ENCODE data around the gene DENND1B. TPM values are rescaled to one million over a fixed set of nuclear protein-coding genes. Genes with fewer than 3 reads are reported as not detected.
"Not testable (repeated sequence)": the region's sequence is repeated elsewhere in the genome, so short reads cannot be mapped to it uniquely, and the experiment has no call there.

Gene DENND1B
- polyA plus RNA-seq, 2 of the 4 experiments (the other 2 are of a cell fraction), result 2.9 to 10.5 TPM

GRCh38 chr1:197763307-197763706 lies 12.0 kb downstream of the DENND1B start:
- no peaks in the 10 kb centered on the region for H3K9me3 ChIP-seq
- H3K4me2 ChIP-seq, result peak overlapping the region; percentile 26; the same call in 2 of the 3 replicates
- TF ChIP-seq GATA3 (IDR thresholded peaks at IDR 0.05; ENCODE audit: borderline replicate concordance) (peak; percentile 44; the same call in 1 of the 2 replicates), ATOH8 (CRISPR knock-in tag; IDR thresholded peaks at IDR 0.05; ENCODE audit: low read depth) (no peak)
- H3K4me3 ChIP-seq, result no peak overlapping the region
- ChIA-PET CTCF (interaction anchor here (1.5 kb wide), 1 partner anchor 8 kb away, joined by 3 read pairs; no protein-coding TSS in a partner anchor), POLR2A (no interaction called here)
- no peak for DNase-seq (ENCODE audit: low read depth in 1 of 2, low spot score in 1 of 2)
- ATAC-seq, result no peak
- peaks cover 10% of the 10 kb centered on the region for H3K4me1 ChIP-seq
- no peak overlapping the region for H3K27ac ChIP-seq
- no peak for FAIRE-seq

- ChIA-PET CTCF (no interaction called here), POLR2A (no interaction called here)
- no peak for FAIRE-seq
- ATAC-seq, result no peak
- WGBS (ENCODE audit: missing lambda C conversion rate), result 82% methylated on average over 2 of the region's 2 CpGs
- no peak for DNase-seq (ENCODE audit: low read depth in 1 of 2, low spot score in 1 of 2)
- Histone ChIP-seq H3K4me2 (no peak overlapping the region), H3K9me3 (no peaks in the 10 kb centered on the region), H3K27ac (no peak overlapping the region), H3K4me3 (no peak overlapping the region), H3K4me1 (peaks cover 10% of the 10 kb centered on the region)
- TF ChIP-seq CBX8 (IDR thresholded peaks at IDR 0.05), result no peak
- no peak for TF ChIP-seq RFX5 (IDR thresholded peaks at IDR 0.05)
- no peak for TF ChIP-seq ATOH8 (CRISPR knock-in tag; IDR thresholded peaks at IDR 0.05; ENCODE audit: low read depth)
- TF ChIP-seq CTCF (IDR thresholded peaks at IDR 0.05), result no peak
- TF ChIP-seq GATA3 (IDR thresholded peaks at IDR 0.05; ENCODE audit: borderline replicate concordance), result no peak
- no peak for TF ChIP-seq MAZ (IDR thresholded peaks at IDR 0.05; ENCODE audit: borderline replicate concordance, low read depth, low read length)
- no peak for TF ChIP-seq ELK1 (IDR thresholded peaks at IDR 0.05; ENCODE audit: low read depth, low read length)
- no peak for TF ChIP-seq ZSCAN20 (CRISPR knock-in tag; IDR thresholded peaks at IDR 0.05)
- no peak for TF ChIP-seq FOXS1 (CRISPR knock-in tag; IDR thresholded peaks at IDR 0.05)
- TF ChIP-seq EHF (CRISPR knock-in tag; IDR thresholded peaks at IDR 0.05), result no peak
- no peak for TF ChIP-seq MAFK (IDR thresholded peaks at IDR 0.05; ENCODE audit: partially characterized antibody)
- TF ChIP-seq CHD4 (IDR thresholded peaks at IDR 0.05; ENCODE audit: borderline replicate concordance), result no peak
- no peak for TF ChIP-seq E2F6 (IDR thresholded peaks at IDR 0.05; ENCODE audit: borderline replicate concordance, low read depth)
- no peak for TF ChIP-seq MAX (IDR thresholded peaks at IDR 0.05)
- TF ChIP-seq NR3C1 (IDR thresholded peaks at IDR 0.05), result no peak
- TF ChIP-seq HMGXB4 (CRISPR knock-in tag; IDR thresholded peaks at IDR 0.05; ENCODE audit: borderline replicate concordance), result no peak
- no peak for TF ChIP-seq FOSL2 (IDR thresholded peaks at IDR 0.05)
- TF ChIP-seq FOSL2 (CRISPR knock-in tag; IDR thresholded peaks at IDR 0.05), result no peak
- no peak for TF ChIP-seq HOXB5 (CRISPR knock-in tag; IDR thresholded peaks at IDR 0.05)
- TF ChIP-seq ESRRA (IDR thresholded peaks at IDR 0.05; ENCODE audit: borderline replicate concordance, low read length), result no peak
- no peak for TF ChIP-seq PBX3 (IDR thresholded peaks at IDR 0.05)
These were observed 13.6 kb downstream of the DENND1B start for GRCh38 chr1:197761654-197762053.

GRCh38 chr1:197755553-197755952 lies 19.7 kb downstream of the DENND1B start:
- CTCF ChIA-PET; ATAC-seq; H3K4me1 ChIP-seq; H3K4me3 ChIP-seq; H3K9me3 ChIP-seq; H3K27ac ChIP-seq; POLR2A ChIA-PET; H3K4me2 ChIP-seq; DNase-seq (ENCODE audit: low read depth in 1 of 2, low spot score in 1 of 2); FAIRE-seq: not testable (repeated sequence)
- 87% methylated on average over 4 of the region's 4 CpGs for WGBS (ENCODE audit: missing lambda C conversion rate)

Measured in A549 (cell line).